Tibial nerve (tissue), 4 donors: ENCODE data around the gene JPH2.

Source experiments
- EP300 ChIP-seq, 2 donors: sonication (generic); formaldehyde crosslinking; IDR thresholded peaks; one replicate each; pipeline ENCODE4 v1.6.1; 2017; ENCODE audit warnings: antibody characterized with exemption in 2 of 2, mild to moderate bottlenecking in 1 of 2
- POLR2A ChIP-seq, 2 donors: fragments of 450-650 bp; IDR thresholded peaks; one replicate each; pipeline ENCODE4 v1.6.1; 2017; ENCODE audit warnings: antibody characterized with exemption in 2 of 2, mild to moderate bottlenecking in 2 of 2, moderate library complexity in 2 of 2
- TF ChIP-seq, protein P1 (sequence below), 5 experiments: fragments of 200-600 bp in 3 of 5; fragments of 450-650 bp in 2 of 5; sonication (generic) in 3 of 5; IDR thresholded peaks; one replicate each; pipeline ENCODE4 v1.5.1; 2016 to 2019; ENCODE audit warnings: antibody characterized with exemption in 5 of 5, mild to moderate bottlenecking in 3 of 5, moderate library complexity in 2 of 5

DNA sequence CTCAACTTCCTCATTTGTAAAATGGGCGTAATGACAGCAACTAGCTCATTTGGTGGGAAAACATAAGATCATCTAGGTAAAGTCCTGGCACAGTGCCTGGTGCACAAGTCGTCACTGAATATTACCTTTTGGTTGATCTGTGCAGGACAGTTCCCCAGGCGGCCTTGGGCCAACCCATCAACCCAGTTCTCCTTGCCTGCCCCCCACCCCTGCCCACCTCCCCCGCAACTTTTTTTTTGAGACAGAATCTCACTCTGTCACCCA is 99.2 kb downstream of the JPH2 start:
- TF ChIP-seq, protein P1, sequence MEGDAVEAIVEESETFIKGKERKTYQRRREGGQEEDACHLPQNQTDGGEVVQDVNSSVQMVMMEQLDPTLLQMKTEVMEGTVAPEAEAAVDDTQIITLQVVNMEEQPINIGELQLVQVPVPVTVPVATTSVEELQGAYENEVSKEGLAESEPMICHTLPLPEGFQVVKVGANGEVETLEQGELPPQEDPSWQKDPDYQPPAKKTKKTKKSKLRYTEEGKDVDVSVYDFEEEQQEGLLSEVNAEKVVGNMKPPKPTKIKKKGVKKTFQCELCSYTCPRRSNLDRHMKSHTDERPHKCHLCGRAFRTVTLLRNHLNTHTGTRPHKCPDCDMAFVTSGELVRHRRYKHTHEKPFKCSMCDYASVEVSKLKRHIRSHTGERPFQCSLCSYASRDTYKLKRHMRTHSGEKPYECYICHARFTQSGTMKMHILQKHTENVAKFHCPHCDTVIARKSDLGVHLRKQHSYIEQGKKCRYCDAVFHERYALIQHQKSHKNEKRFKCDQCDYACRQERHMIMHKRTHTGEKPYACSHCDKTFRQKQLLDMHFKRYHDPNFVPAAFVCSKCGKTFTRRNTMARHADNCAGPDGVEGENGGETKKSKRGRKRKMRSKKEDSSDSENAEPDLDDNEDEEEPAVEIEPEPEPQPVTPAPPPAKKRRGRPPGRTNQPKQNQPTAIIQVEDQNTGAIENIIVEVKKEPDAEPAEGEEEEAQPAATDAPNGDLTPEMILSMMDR (IDR thresholded peaks at IDR 0.05): no peak
- TF ChIP-seq POLR2A (IDR thresholded peaks at IDR 0.05): no peak
- TF ChIP-seq EP300 (IDR thresholded peaks at IDR 0.05): no peak
